WTC11 (cell line): ENCODE measurements around the gene PLBD2. TPM values are rescaled to one million over a fixed set of nuclear protein-coding genes. Genes with fewer than 3 reads are reported as not detected.

Experiments used
- ATAC-seq: fragments of 200-7000 bp; cut with Tn5 transposase; 2 replicates; pipeline ENCODE4 v1.10.0; 2021; ENCODE audit warnings: mild to moderate bottlenecking, moderate library complexity
- CTCF ChIA-PET: fragments of 300-600 bp; sonication (Branson Sonifier 250); formaldehyde crosslinking; loops from one replicate; lab custom pipeline; 2021; ENCODE audit warnings: antibody characterized with exemption; lab: Charles Lee
- POLR2A ChIA-PET: fragments of 350-600 bp; sonication (Branson Sonifier 250); formaldehyde crosslinking; loops from one replicate; lab custom pipeline; 2021; ENCODE audit warnings: antibody characterized with exemption; lab: Charles Lee
- DNase-seq: peaks from one replicate; pipeline ENCODE4 v3.0.0; 2021; ENCODE audit warnings: low spot score
- H3K27ac Mint-ChIP-seq: 2 replicates; pipeline ENCODE4 v1.8.0; 2021; ENCODE audit warnings: mixed read lengths
- H3K27me3 Mint-ChIP-seq: 2 replicates; pipeline ENCODE4 v1.8.0; 2021; ENCODE audit warnings: low read depth, mild to moderate bottlenecking, moderate library complexity, mixed read lengths
- H3K36me3 Mint-ChIP-seq: 2 replicates; pipeline ENCODE4 v1.8.0; 2021; ENCODE audit warnings: mixed read lengths
- H3K4me1 Mint-ChIP-seq: 2 replicates; pipeline ENCODE4 v1.8.0; 2022; ENCODE audit warnings: mixed read lengths
- H3K4me3 Mint-ChIP-seq: 2 replicates; pipeline ENCODE4 v1.8.0; 2021; ENCODE audit warnings: mild to moderate bottlenecking, moderate library complexity, mixed read lengths
- H3K9me3 Mint-ChIP-seq: 2 replicates; pipeline ENCODE4 v1.8.0; 2021; ENCODE audit warnings: mixed read lengths
- CBFB ChIP-seq: sonication (generic); formaldehyde crosslinking; IDR thresholded peaks from 2 replicates; pipeline ENCODE4 v1.8.1; 2022; ENCODE audit warnings: mild to moderate bottlenecking, low read depth, missing genetic modification reagents
- ETV6 ChIP-seq: sonication (generic); formaldehyde crosslinking; IDR thresholded peaks from 2 replicates; pipeline ENCODE4 v1.8.1; 2022; ENCODE audit warnings: mild to moderate bottlenecking, missing genetic modification reagents
- ZNF121 ChIP-seq: sonication (generic); formaldehyde crosslinking; IDR thresholded peaks from 2 replicates; pipeline ENCODE4 v1.8.0; 2023; ENCODE audit warnings: missing genetic modification reagents
- ZNF138 ChIP-seq: sonication (generic); formaldehyde crosslinking; conservative IDR thresholded peaks from 2 replicates; pipeline ENCODE4 v1.8.1; 2022; ENCODE audit warnings: mild to moderate bottlenecking, moderate library complexity, missing genetic modification reagents
- ZNF219 ChIP-seq: sonication (generic); formaldehyde crosslinking; IDR thresholded peaks from 2 replicates; pipeline ENCODE4 v1.8.0; 2023; ENCODE audit warnings: missing genetic modification reagents, mild to moderate bottlenecking, borderline replicate concordance
- total RNA-seq: library from RNA; stranded (reverse); gene quantifications from 3 replicates; pipeline ENCODE4 v1.2.3, GENCODE V29; 2021
- TF ChIP-seq, protein P1 (sequence below): sonication (generic); formaldehyde crosslinking; IDR thresholded peaks from 2 replicates; pipeline ENCODE4 v1.8.0; 2022; ENCODE audit warnings: mild to moderate bottlenecking, missing genetic modification reagents
- TF ChIP-seq, protein P2 (sequence below): sonication (generic); formaldehyde crosslinking; conservative IDR thresholded peaks from 2 replicates; pipeline ENCODE4 v1.8.1; 2023; ENCODE audit warnings: mild to moderate bottlenecking, low read depth, missing genetic modification reagents, moderate library complexity
- TF ChIP-seq, protein P3 (sequence below): sonication (generic); formaldehyde crosslinking; IDR thresholded peaks from 2 replicates; pipeline ENCODE4 v1.8.0; 2022; ENCODE audit warnings: missing genetic modification reagents
- TF ChIP-seq, protein P4 (sequence below): sonication (generic); formaldehyde crosslinking; IDR thresholded peaks from 2 replicates; pipeline ENCODE4 v1.8.1; 2023; ENCODE audit warnings: mild to moderate bottlenecking, missing genetic modification reagents, moderate library complexity
- TF ChIP-seq, protein P5 (sequence below): sonication (generic); formaldehyde crosslinking; conservative IDR thresholded peaks from 2 replicates; pipeline ENCODE4 v1.8.1; 2022; ENCODE audit warnings: mild to moderate bottlenecking, missing genetic modification reagents

PLBD2 gene
- total RNA-seq, 1 experiment from 2014 or later: 34.8 TPM

DNA sequence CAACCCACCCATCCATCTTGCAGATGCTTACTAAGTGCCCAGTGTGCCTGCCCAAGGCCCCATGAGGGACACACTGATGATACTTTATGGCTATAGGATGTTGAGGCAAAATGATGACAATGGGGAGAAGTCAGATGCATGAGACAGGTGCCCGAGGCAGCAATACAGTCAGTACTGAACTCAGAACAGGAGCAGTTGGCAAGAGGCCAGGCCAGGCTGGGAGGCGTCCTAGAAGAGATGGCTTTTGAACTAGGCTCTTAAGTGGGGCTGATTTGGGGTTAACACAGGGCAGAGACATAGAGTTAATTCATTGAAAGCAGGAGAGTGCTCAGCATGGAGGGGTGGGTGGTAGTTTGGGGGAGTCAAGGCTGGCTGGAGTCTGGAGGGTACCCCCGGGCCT, 15.6 kb downstream of the PLBD2 start (continued):
- TF ChIP-seq, protein P1, sequence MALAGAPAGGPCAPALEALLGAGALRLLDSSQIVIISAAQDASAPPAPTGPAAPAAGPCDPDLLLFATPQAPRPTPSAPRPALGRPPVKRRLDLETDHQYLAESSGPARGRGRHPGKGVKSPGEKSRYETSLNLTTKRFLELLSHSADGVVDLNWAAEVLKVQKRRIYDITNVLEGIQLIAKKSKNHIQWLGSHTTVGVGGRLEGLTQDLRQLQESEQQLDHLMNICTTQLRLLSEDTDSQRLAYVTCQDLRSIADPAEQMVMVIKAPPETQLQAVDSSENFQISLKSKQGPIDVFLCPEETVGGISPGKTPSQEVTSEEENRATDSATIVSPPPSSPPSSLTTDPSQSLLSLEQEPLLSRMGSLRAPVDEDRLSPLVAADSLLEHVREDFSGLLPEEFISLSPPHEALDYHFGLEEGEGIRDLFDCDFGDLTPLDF (CRISPR knock-in tag): no peak
- TF ChIP-seq CBFB (no peak), ZNF121 (CRISPR knock-in tag) (no peak), ETV6 (no peak)
- TF ChIP-seq, protein P2, sequence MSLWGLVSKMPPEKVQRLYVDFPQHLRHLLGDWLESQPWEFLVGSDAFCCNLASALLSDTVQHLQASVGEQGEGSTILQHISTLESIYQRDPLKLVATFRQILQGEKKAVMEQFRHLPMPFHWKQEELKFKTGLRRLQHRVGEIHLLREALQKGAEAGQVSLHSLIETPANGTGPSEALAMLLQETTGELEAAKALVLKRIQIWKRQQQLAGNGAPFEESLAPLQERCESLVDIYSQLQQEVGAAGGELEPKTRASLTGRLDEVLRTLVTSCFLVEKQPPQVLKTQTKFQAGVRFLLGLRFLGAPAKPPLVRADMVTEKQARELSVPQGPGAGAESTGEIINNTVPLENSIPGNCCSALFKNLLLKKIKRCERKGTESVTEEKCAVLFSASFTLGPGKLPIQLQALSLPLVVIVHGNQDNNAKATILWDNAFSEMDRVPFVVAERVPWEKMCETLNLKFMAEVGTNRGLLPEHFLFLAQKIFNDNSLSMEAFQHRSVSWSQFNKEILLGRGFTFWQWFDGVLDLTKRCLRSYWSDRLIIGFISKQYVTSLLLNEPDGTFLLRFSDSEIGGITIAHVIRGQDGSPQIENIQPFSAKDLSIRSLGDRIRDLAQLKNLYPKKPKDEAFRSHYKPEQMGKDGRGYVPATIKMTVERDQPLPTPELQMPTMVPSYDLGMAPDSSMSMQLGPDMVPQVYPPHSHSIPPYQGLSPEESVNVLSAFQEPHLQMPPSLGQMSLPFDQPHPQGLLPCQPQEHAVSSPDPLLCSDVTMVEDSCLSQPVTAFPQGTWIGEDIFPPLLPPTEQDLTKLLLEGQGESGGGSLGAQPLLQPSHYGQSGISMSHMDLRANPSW (CRISPR knock-in tag): no peak

DNA sequence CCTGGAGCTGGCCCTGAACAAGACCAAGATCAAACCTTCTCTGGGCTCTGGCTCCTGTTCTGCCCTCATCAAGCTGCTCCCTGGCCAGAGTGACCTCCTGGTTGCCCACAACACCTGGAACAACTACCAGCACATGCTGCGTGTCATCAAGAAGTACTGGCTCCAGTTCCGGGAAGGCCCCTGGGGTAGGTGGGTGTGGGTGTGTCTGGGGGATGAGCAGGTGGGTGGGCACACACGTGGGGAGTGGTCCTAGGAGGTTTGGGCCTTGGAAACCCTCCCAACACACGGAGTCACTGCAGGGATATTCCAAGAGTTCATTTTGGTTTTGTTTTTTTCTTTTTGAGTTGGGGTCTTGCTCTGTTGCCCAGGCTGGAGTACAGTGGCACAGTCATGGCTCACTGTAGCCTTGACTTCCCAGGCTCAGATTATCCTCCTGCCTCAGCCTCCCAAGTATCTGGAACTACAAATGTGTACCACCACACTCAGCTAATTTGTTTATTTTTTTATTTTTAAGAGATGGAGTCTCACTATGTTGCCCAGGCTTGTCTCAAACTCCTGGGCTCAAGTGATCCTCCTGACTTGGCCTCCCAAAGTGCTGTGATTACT, 16.5 kb downstream of the PLBD2 start:
- ChIA-PET POLR2A (no interaction called here), CTCF (no interaction called here)
- Mint-ChIP-seq H3K4me1 (no peaks in the 10 kb centered on the region), H3K27ac (no peak overlapping the region), H3K27me3 (no peaks in the 10 kb centered on the region), H3K9me3 (no peaks in the 10 kb centered on the region), H3K4me3 (no peak overlapping the region), H3K36me3 (peaks cover 21% of the 10 kb centered on the region)
- ATAC-seq (no peak), DNase-seq (no peak)
- TF ChIP-seq, protein P3, sequence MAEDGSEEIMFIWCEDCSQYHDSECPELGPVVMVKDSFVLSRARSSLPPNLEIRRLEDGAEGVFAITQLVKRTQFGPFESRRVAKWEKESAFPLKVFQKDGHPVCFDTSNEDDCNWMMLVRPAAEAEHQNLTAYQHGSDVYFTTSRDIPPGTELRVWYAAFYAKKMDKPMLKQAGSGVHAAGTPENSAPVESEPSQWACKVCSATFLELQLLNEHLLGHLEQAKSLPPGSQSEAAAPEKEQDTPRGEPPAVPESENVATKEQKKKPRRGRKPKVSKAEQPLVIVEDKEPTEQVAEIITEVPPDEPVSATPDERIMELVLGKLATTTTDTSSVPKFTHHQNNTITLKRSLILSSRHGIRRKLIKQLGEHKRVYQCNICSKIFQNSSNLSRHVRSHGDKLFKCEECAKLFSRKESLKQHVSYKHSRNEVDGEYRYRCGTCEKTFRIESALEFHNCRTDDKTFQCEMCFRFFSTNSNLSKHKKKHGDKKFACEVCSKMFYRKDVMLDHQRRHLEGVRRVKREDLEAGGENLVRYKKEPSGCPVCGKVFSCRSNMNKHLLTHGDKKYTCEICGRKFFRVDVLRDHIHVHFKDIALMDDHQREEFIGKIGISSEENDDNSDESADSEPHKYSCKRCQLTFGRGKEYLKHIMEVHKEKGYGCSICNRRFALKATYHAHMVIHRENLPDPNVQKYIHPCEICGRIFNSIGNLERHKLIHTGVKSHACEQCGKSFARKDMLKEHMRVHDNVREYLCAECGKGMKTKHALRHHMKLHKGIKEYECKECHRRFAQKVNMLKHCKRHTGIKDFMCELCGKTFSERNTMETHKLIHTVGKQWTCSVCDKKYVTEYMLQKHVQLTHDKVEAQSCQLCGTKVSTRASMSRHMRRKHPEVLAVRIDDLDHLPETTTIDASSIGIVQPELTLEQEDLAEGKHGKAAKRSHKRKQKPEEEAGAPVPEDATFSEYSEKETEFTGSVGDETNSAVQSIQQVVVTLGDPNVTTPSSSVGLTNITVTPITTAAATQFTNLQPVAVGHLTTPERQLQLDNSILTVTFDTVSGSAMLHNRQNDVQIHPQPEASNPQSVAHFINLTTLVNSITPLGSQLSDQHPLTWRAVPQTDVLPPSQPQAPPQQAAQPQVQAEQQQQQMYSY (CRISPR knock-in tag): peak; percentile 48; the same call in 1 of the 2 replicates
- TF ChIP-seq ZNF138 (CRISPR knock-in tag): no peak
- TF ChIP-seq ZNF121 (CRISPR knock-in tag): peak; percentile 32; the same call in 1 of the 2 replicates

DNA sequence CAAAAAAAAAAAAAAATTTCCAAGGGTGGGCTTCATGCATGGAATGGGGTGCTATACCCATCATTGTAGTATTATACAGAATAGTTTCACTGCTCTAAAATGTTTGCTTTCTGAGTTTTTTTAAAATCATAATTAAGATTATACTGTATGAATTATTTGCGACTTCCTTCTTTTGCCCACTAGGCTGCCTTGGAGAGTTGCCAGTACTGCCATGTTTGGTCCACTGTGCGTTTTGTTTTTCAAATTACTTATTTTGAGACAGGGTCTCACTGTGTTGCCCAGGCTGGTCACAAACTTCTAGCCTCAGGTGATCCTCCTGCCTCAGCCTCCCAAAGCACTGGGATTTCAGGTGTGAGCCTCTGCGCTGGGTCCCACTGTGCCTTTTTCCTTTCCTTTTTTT, 19.9 kb downstream of the PLBD2 start:
- Mint-ChIP-seq H3K27me3 (no peaks in the 10 kb centered on the region), H3K36me3 (peaks cover 21% of the 10 kb centered on the region), H3K9me3 (no peaks in the 10 kb centered on the region), H3K4me1 (no peaks in the 10 kb centered on the region; the same call in 1 of the 2 replicates), H3K4me3 (no peak overlapping the region), H3K27ac (no peak overlapping the region)
- POLR2A ChIA-PET: no interaction called here
- CTCF ChIA-PET: interaction anchor here (0.7 to 2.3 kb wide), 2 partner anchors 47 to 505 kb away, joined by 5 to 7 read pairs; no protein-coding TSS in a partner anchor
- ATAC-seq: no peak
- no peak for DNase-seq
- TF ChIP-seq, protein P2 (CRISPR knock-in tag): no peak
- TF ChIP-seq ZNF219 (CRISPR knock-in tag): no peak
- TF ChIP-seq, protein P4, sequence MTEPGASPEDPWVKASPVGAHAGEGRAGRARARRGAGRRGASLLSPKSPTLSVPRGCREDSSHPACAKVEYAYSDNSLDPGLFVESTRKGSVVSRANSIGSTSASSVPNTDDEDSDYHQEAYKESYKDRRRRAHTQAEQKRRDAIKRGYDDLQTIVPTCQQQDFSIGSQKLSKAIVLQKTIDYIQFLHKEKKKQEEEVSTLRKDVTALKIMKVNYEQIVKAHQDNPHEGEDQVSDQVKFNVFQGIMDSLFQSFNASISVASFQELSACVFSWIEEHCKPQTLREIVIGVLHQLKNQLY (CRISPR knock-in tag): no peak
- TF ChIP-seq, protein P5, sequence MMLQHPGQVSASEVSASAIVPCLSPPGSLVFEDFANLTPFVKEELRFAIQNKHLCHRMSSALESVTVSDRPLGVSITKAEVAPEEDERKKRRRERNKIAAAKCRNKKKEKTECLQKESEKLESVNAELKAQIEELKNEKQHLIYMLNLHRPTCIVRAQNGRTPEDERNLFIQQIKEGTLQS (CRISPR knock-in tag): no peak
